ENCODE results near the gene IFNLR1. TPM values are rescaled to one million over a fixed set of nuclear protein-coding genes. Genes with fewer than 3 reads are reported as not detected.

The IFNLR1 gene
- total RNA-seq, 1 donor = not detected

DNA sequence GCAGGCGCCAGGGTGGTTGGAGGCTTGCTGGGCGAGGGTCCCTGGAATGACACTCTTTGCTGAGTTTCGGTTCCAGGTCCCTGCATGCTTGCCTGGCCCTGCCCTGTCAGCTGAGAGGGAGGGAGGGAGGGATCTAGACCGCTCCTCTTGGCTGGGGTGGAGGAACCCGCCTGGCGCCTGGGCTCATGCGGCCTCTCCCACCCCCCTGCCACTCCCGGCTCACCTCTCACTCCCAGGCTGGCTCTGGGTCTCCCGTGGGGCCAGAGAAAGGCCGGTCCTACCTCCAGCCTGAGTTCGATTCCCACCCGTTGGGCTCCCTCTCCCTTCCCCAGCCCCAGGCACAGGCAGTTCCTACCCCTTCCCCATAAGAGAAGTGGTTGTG, 19.0 kb upstream of the IFNLR1 start:
- TF ChIP-seq, protein P1, sequence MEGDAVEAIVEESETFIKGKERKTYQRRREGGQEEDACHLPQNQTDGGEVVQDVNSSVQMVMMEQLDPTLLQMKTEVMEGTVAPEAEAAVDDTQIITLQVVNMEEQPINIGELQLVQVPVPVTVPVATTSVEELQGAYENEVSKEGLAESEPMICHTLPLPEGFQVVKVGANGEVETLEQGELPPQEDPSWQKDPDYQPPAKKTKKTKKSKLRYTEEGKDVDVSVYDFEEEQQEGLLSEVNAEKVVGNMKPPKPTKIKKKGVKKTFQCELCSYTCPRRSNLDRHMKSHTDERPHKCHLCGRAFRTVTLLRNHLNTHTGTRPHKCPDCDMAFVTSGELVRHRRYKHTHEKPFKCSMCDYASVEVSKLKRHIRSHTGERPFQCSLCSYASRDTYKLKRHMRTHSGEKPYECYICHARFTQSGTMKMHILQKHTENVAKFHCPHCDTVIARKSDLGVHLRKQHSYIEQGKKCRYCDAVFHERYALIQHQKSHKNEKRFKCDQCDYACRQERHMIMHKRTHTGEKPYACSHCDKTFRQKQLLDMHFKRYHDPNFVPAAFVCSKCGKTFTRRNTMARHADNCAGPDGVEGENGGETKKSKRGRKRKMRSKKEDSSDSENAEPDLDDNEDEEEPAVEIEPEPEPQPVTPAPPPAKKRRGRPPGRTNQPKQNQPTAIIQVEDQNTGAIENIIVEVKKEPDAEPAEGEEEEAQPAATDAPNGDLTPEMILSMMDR (IDR thresholded peaks at IDR 0.05; ENCODE audit: extremely low read depth, low read depth, low read length) = no peak
- DNase-seq (ENCODE audit: insufficient read length, low spot score, missing footprints) = no peak
- no peaks in the 10 kb centered on the region for H4K20me1 ChIP-seq (ENCODE audit: insufficient read depth, low read length)
- H3K4me3 ChIP-seq (ENCODE audit: insufficient read depth, low read length) = no peak overlapping the region
- H3K27ac ChIP-seq (ENCODE audit: low read depth, low read length) = no peak overlapping the region
- H3K27me3 ChIP-seq (ENCODE audit: insufficient read depth, low read length) = peaks cover 2% of the 10 kb centered on the region
- H3K4me2 ChIP-seq (ENCODE audit: insufficient read depth, low read length) = no peak overlapping the region
- H3K9me3 ChIP-seq (ENCODE audit: low read depth, low read length) = no peaks in the 10 kb centered on the region
- H2AFZ ChIP-seq (ENCODE audit: low read length) = no peak overlapping the region
- H3K79me2 ChIP-seq (ENCODE audit: insufficient read depth, low read length) = no peaks in the 10 kb centered on the region
- H3K36me3 ChIP-seq (ENCODE audit: insufficient read depth, low read length) = no peaks in the 10 kb centered on the region
- peaks cover 3% of the 10 kb centered on the region for H3K4me1 ChIP-seq (ENCODE audit: insufficient read depth, low read length)

DNA sequence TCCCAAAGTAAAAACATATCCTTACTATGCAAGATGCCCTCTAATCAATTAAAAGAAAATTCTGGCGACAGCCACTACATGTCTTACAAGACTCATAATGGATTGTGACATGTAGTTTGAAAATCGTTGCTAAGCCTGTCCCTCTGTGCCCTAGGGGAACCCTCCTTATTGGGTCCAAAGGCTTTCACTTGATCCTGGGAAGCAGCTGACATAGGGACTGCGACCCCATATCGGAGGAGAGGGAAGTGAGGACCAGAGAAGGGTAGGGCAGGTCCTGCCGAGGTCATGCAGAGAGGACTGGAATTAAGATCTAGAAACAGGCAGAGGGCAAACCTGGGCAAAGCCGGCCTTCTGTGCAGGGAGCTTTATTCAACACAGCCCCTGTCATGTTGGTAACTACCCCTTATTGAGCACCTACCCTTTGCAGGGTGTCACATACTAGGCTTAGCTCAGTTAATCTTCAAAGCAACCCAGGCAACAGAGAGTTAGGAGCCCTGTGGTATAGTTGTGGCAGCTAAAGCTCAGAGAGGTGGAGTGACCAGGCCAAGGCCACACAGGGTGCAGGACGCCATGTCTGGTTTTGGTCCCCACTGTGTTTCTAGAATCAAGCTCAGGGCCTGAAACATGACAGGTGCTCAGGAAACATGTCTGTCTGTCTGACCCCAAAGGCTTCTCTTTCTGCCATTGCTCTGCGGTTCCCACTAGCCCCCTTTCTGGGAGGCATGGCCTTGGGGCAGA, 18.4 kb upstream of the IFNLR1 start:
- Histone ChIP-seq H3K9me3 (ENCODE audit: low read depth, low read length) (no peaks in the 10 kb centered on the region), H3K27me3 (ENCODE audit: insufficient read depth, low read length) (peaks cover 2% of the 10 kb centered on the region), H3K4me3 (ENCODE audit: insufficient read depth, low read length) (no peak overlapping the region)

DNA sequence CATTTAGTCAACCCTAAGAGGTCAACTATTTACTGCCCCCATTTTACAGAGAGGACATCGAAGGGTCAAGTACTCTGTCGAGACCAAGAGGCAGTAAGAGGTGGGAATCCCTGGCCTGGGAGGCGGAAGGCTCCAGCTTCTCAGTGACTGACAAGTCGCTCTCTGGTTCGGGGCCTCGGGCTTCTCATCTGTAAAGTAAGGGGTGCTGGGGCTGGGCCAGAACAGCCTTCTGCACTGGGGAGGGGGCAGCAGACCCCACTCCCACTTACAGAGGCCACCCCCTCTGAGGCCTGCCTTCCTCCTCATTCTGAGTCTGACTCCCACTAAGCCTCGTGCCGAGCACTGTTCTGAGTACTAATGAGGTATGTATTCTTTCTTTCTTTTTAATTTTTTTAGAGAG, 17.0 kb upstream of the IFNLR1 start:
- H3K79me2 ChIP-seq (ENCODE audit: insufficient read depth, low read length) = no peaks in the 10 kb centered on the region
- no peak for DNase-seq (ENCODE audit: insufficient read length, low spot score, missing footprints)
- H3K36me3 ChIP-seq (ENCODE audit: insufficient read depth, low read length) = no peaks in the 10 kb centered on the region
- peaks cover 2% of the 10 kb centered on the region for H3K27me3 ChIP-seq (ENCODE audit: insufficient read depth, low read length)
- no peak overlapping the region for H3K4me3 ChIP-seq (ENCODE audit: insufficient read depth, low read length)
- no peaks in the 10 kb centered on the region for H3K9me3 ChIP-seq (ENCODE audit: low read depth, low read length)
- H3K4me1 ChIP-seq (ENCODE audit: insufficient read depth, low read length) = peaks cover 6% of the 10 kb centered on the region
- H3K4me2 ChIP-seq (ENCODE audit: insufficient read depth, low read length) = no peak overlapping the region
- TF ChIP-seq, protein P1 (IDR thresholded peaks at IDR 0.05; ENCODE audit: extremely low read depth, low read depth, low read length) = no peak
- no peak overlapping the region for H2AFZ ChIP-seq (ENCODE audit: low read length)
- H4K20me1 ChIP-seq (ENCODE audit: insufficient read depth, low read length) = no peaks in the 10 kb centered on the region
- H3K27ac ChIP-seq (ENCODE audit: low read depth, low read length) = no peak overlapping the region

More for the DNA sequence above, 18.4 kb upstream of the IFNLR1 start:
- H2AFZ ChIP-seq (ENCODE audit: low read length) = no peak overlapping the region
- no peaks in the 10 kb centered on the region for H4K20me1 ChIP-seq (ENCODE audit: insufficient read depth, low read length)
- H3K27ac ChIP-seq (ENCODE audit: low read depth, low read length) = no peak overlapping the region
- no peaks in the 10 kb centered on the region for H3K79me2 ChIP-seq (ENCODE audit: insufficient read depth, low read length)
- no peak overlapping the region for H3K4me2 ChIP-seq (ENCODE audit: insufficient read depth, low read length)
- no peak for DNase-seq (ENCODE audit: insufficient read length, low spot score, missing footprints)
- no peaks in the 10 kb centered on the region for H3K36me3 ChIP-seq (ENCODE audit: insufficient read depth, low read length)
- H3K4me1 ChIP-seq (ENCODE audit: insufficient read depth, low read length) = peaks cover 3% of the 10 kb centered on the region
- TF ChIP-seq, protein P1 (IDR thresholded peaks at IDR 0.05; ENCODE audit: extremely low read depth, low read depth, low read length) = no peak

DNA sequence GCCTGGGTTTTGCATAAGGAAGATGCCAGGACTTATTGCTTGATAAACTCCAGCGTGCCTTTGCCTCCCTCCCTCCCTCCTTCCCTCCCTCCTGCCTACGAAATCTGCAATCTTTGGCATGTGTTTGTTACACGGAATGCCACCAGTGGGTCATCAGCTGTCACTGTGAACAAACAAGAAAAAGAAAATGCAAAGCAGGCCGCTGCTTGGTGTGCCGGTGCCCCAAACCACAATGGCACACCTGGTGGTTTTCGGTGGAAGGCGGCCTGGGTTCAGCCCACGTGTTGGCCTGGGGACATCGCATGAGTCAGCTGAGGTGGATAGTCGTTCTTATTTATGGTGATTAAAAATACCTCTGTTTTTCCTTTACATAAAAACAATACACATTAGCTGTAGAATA, 16.3 kb upstream of the IFNLR1 start:
- no peak for DNase-seq (ENCODE audit: insufficient read length, low spot score, missing footprints)
- Histone ChIP-seq H3K4me3 (ENCODE audit: insufficient read depth, low read length) (no peak overlapping the region), H3K4me1 (ENCODE audit: insufficient read depth, low read length) (peaks cover 6% of the 10 kb centered on the region), H4K20me1 (ENCODE audit: insufficient read depth, low read length) (no peaks in the 10 kb centered on the region), H3K36me3 (ENCODE audit: insufficient read depth, low read length) (no peaks in the 10 kb centered on the region), H3K9me3 (ENCODE audit: low read depth, low read length) (no peaks in the 10 kb centered on the region), H3K27me3 (ENCODE audit: insufficient read depth, low read length) (peaks cover under 1% of the 10 kb centered on the region), H3K79me2 (ENCODE audit: insufficient read depth, low read length) (no peaks in the 10 kb centered on the region), H3K4me2 (ENCODE audit: insufficient read depth, low read length) (no peak overlapping the region), H3K27ac (ENCODE audit: low read depth, low read length) (no peak overlapping the region), H2AFZ (ENCODE audit: low read length) (no peak overlapping the region)
- TF ChIP-seq, protein P1 (IDR thresholded peaks at IDR 0.05; ENCODE audit: extremely low read depth, low read depth, low read length) = no peak

Data from osteoblast (primary cell).